HG02571 (cell line): ENCODE measurements around the gene OR10V1.

Experiments
- ATAC-seq: cut with Tn5 transposase; IDR thresholded peaks from one replicate; pipeline ENCODE4 v1.9.1; 2021; ENCODE audit warnings: mild to moderate bottlenecking, moderate library complexity; ENCODE audit not compliant: unreplicated experiment

The OR10V1 gene

GRCh38 chr11:59713745-59714144, at the start of gene OR10V1:
OR10V1 (minus strand) TSS chr11:59713845; CDS start chr11:59713845, 0 bp downstream.
- ATAC-seq = no peak

GRCh38 chr11:59761993-59762392, 48.3 kb upstream of the OR10V1 start:
- no peak for ATAC-seq

GRCh38 chr11:59760771-59761170, 47.1 kb upstream of the OR10V1 start:
- ATAC-seq = no peak

GRCh38 chr11:59759900-59760299, 46.3 kb upstream of the OR10V1 start:
- ATAC-seq = no peak

- ATAC-seq = no peak
Measured at GRCh38 chr11:59758401-59759037, 44.9 kb upstream of the OR10V1 start.

- no peak for ATAC-seq
Measured at GRCh38 chr11:59756845-59757244, 43.2 kb upstream of the OR10V1 start.

- ATAC-seq = no peak
Measured at GRCh38 chr11:59756558-59756840, 42.9 kb upstream of the OR10V1 start.

GRCh38 chr11:59755701-59756557, 42.3 kb upstream of the OR10V1 start:
- ATAC-seq = no peak

- ATAC-seq = peak; percentile 69
Measured at GRCh38 chr11:59754859-59755700, 41.4 kb upstream of the OR10V1 start, which contains the start of gene STX3. STX3 (plus strand) TSS chr11:59755376; CDS start chr11:59755606, 230 bp downstream.

GRCh38 chr11:59754494-59754858, 40.8 kb upstream of the OR10V1 start:
- ATAC-seq = no peak

GRCh38 chr11:59753650-59754493, 40.2 kb upstream of the OR10V1 start:
- peak; percentile 68 for ATAC-seq

- ATAC-seq = no peak
Measured at GRCh38 chr11:59746111-59746510, 32.5 kb upstream of the OR10V1 start.

GRCh38 chr11:59730896-59731565, 17.4 kb upstream of the OR10V1 start:
- no peak for ATAC-seq

GRCh38 chr11:59729834-59730233, 16.2 kb upstream of the OR10V1 start:
- no peak for ATAC-seq

- no peak for ATAC-seq
Measured at GRCh38 chr11:59728913-59729312, 15.3 kb upstream of the OR10V1 start.

GRCh38 chr11:59728154-59728553, 14.5 kb upstream of the OR10V1 start:
- ATAC-seq = no peak

- ATAC-seq = no peak
Measured at GRCh38 chr11:59727426-59727825, 13.8 kb upstream of the OR10V1 start.

GRCh38 chr11:59724066-59724465, 10.4 kb upstream of the OR10V1 start:
- no peak for ATAC-seq

- no peak for ATAC-seq
Measured at GRCh38 chr11:59719556-59719955, 5.9 kb upstream of the OR10V1 start.

GRCh38 chr11:59716051-59716450, 2.4 kb upstream of the OR10V1 start:
- ATAC-seq = no peak
